HepG2 (cell line): ENCODE results near the gene PYY. TPM values are rescaled to one million over a fixed set of nuclear protein-coding genes. Genes with fewer than 3 reads are reported as not detected.

ENCODE experiments used
- CREB1 ChIP-seq, 2 experiments: fragments of 450-650 bp in 1 of 2; IDR thresholded peaks; 2 replicates each; pipeline ENCODE4 v1.6.1; 2016 to 2017; ENCODE audit warnings: control low read depth in 1 of 2, mild to moderate bottlenecking in 1 of 2, missing compliant biosample characterization in 1 of 2, missing genetic modification characterization in 1 of 2
- ETV5 ChIP-seq: IDR thresholded peaks from 2 replicates; pipeline ENCODE4 v1.6.1; 2018; ENCODE audit warnings: missing biosample characterization, missing genetic modification reagents, inconsistent platforms, borderline replicate concordance
- GLI4 ChIP-seq: sonication (generic); formaldehyde crosslinking; IDR thresholded peaks from 2 replicates; pipeline ENCODE4 v1.5.1; 2020; ENCODE audit warnings: missing genetic modification reagents, mild to moderate bottlenecking, moderate library complexity, borderline replicate concordance
- KIAA2018 ChIP-seq: sonication (generic); formaldehyde crosslinking; IDR thresholded peaks from 2 replicates; pipeline ENCODE4 v1.5.0; 2020; ENCODE audit warnings: mild to moderate bottlenecking, missing genetic modification reagents, borderline replicate concordance
- MIER3 ChIP-seq: IDR thresholded peaks from 2 replicates; pipeline ENCODE4 v1.6.1; 2016; ENCODE audit warnings: missing compliant biosample characterization, borderline replicate concordance
- RNF2 ChIP-seq: fragments of 450-650 bp; conservative IDR thresholded peaks from 2 replicates; pipeline ENCODE4 v1.6.1; 2016; ENCODE audit warnings: low read depth
- SNAPC5 ChIP-seq: sonication (generic); formaldehyde crosslinking; IDR thresholded peaks from 2 replicates; pipeline ENCODE4 v1.8.1; 2023; ENCODE audit warnings: mild to moderate bottlenecking, missing genetic modification reagents, borderline replicate concordance
- TARDBP ChIP-seq: sonication (generic); formaldehyde crosslinking; IDR thresholded peaks from 2 replicates; pipeline ENCODE4 v1.8.0; 2022; ENCODE audit warnings: mild to moderate bottlenecking, missing genetic modification reagents
- TP53 ChIP-seq: sonication (generic); formaldehyde crosslinking; conservative IDR thresholded peaks from 2 replicates; pipeline ENCODE4 v1.4.0; 2020; ENCODE audit warnings: missing genetic modification reagents
- ZBTB20 ChIP-seq: sonication (generic); formaldehyde crosslinking; IDR thresholded peaks from 2 replicates; pipeline ENCODE4 v1.8.1; 2023; ENCODE audit warnings: missing genetic modification reagents, low read depth, mild to moderate bottlenecking, borderline replicate concordance
- ZNF24 ChIP-seq: fragments of 450-650 bp; IDR thresholded peaks from 2 replicates; pipeline ENCODE4 v1.6.1; 2017; ENCODE audit warnings: antibody characterized with exemption, mild to moderate bottlenecking
- ZNF276 ChIP-seq: sonication (generic); formaldehyde crosslinking; IDR thresholded peaks from 2 replicates; pipeline ENCODE4 v1.4.0; 2020; ENCODE audit warnings: mild to moderate bottlenecking, low read depth, missing genetic modification reagents
- ZNF34 ChIP-seq: sonication (generic); formaldehyde crosslinking; IDR thresholded peaks from 2 replicates; pipeline ENCODE4 v1.4.0; 2020; ENCODE audit warnings: mild to moderate bottlenecking, missing genetic modification reagents, borderline replicate concordance
- ZNF354B ChIP-seq: sonication (generic); formaldehyde crosslinking; IDR thresholded peaks from 2 replicates; pipeline ENCODE4 v1.8.0; 2022; ENCODE audit warnings: mild to moderate bottlenecking, missing genetic modification reagents
- ZNF446 ChIP-seq: sonication (generic); formaldehyde crosslinking; IDR thresholded peaks from 2 replicates; pipeline ENCODE4 v1.5.0; 2020; ENCODE audit warnings: mild to moderate bottlenecking, missing genetic modification reagents
- polyA plus RNA-seq, 8 experiments: library from polyadenylated mRNA; depleted of rRNA in 3 of 8; stranded (reverse) in 7 of 8; unstranded in 1 of 8; fragments of >200 nt; fragmentation: Illumina TruSeq in 4 of 8; extraction: Trizol in 4 of 8; gene quantifications; 2 replicates each; pipeline versions ENCODE4 v1.2.1 to v1.2.3, GENCODE V29; 2011 to 2016; ENCODE audit warnings: low read depth in 4 of 8, missing spikeins in 1 of 8, mixed read lengths in 1 of 8; ENCODE audit not compliant: insufficient read depth in 1 of 8
- total RNA-seq, 5 experiments: library from RNA; depleted of rRNA; stranded (reverse); fragments of >200 nt; fragmentation: Illumina TruSeq; extraction: Trizol; gene quantifications; 2 replicates each; pipeline ENCODE4 v1.2.3, GENCODE V29; 2016; ENCODE audit warnings: low read depth in 1 of 5

The PYY gene
- total and polyA plus RNA-seq, 2 of the 13 experiments (the other 11 are each of a cell fraction or from before 2014, with no cell fraction given) = 0.25 TPM; not detected in 1

GRCh38 chr17:43983515-43984411, 30.0 kb upstream of the PYY start (continued):
- TF ChIP-seq RNF2 = peak; percentile 88
- TF ChIP-seq ZNF354B = no peak
- TF ChIP-seq ZNF446 (CRISPR knock-in tag) = no peak
- TF ChIP-seq ZNF34 (CRISPR knock-in tag) = no peak
- peak; percentile 80 for TF ChIP-seq CREB1 (IDR thresholded peaks at IDR 0.05)
- TF ChIP-seq CREB1 (CRISPR knock-in tag; IDR thresholded peaks at IDR 0.05) = peak; percentile 80
- TF ChIP-seq TP53 (CRISPR knock-in tag) = peak; percentile 90; the same call in 1 of the 2 replicates
- TF ChIP-seq GLI4 (CRISPR knock-in tag) = 0 out of 2 replicates have a peak, but pooled peaks have one; percentile 62
- TF ChIP-seq SNAPC5 = no peak
- TF ChIP-seq ETV5 (CRISPR knock-in tag) = peak; percentile 99
- TF ChIP-seq MIER3 = peak; percentile 64; the same call in 1 of the 2 replicates
- no peak for TF ChIP-seq ZNF24
- 0 out of 2 replicates have a peak, but pooled peaks have one; percentile 78 for TF ChIP-seq ZNF276 (CRISPR knock-in tag)
- TF ChIP-seq TARDBP (CRISPR knock-in tag) = peak; percentile 86
- peak; percentile 51; the same call in 1 of the 2 replicates for TF ChIP-seq KIAA2018 (CRISPR knock-in tag)
- peak; percentile 90 for TF ChIP-seq ZBTB20 (CRISPR knock-in tag)
